ENCODE results near the gene SLC5A2.
A peak's percentile ranks its signal among the peaks of the same experiment; 100 is the strongest.
"Not testable (repeated sequence)": the region's sequence is repeated elsewhere in the genome, so short reads cannot be mapped to it uniquely, and the experiment has no call there.

SLC5A2 gene

GRCh38 chr16:31501966-31502348, 19.0 kb downstream of the SLC5A2 start:
- no peak for DNase-seq

GRCh38 chr16:31502981-31503380, 20.1 kb downstream of the SLC5A2 start:
- no peak for DNase-seq

- DNase-seq: not testable (repeated sequence)
These were observed 20.6 kb downstream of the SLC5A2 start for GRCh38 chr16:31503555-31503954.

GRCh38 chr16:31504159-31504558, 21.2 kb downstream of the SLC5A2 start:
- no peak for DNase-seq

- no peak for DNase-seq
These were observed 22.6 kb downstream of the SLC5A2 start for GRCh38 chr16:31505483-31505882.

GRCh38 chr16:31507617-31507928, 24.6 kb downstream of the SLC5A2 start:
- no peak for DNase-seq

- peak; percentile 96 for DNase-seq
These were observed 25.2 kb downstream of the SLC5A2 start, which contains the start of gene RUSF1 for GRCh38 chr16:31507929-31508705. TSS of gene RUSF1 (minus strand) at chr16:31508391. CDS start at chr16:31508373, 18 bp downstream.

GRCh38 chr16:31508706-31509195, 25.8 kb downstream of the SLC5A2 start:
- no peak for DNase-seq

GRCh38 chr16:31513126-31513525, 30.2 kb downstream of the SLC5A2 start:
- no peak for DNase-seq

GRCh38 chr16:31513884-31514283, 31.0 kb downstream of the SLC5A2 start:
- no peak for DNase-seq

- DNase-seq: no peak
These were observed 35.0 kb downstream of the SLC5A2 start for GRCh38 chr16:31517800-31518402.

- no peak for DNase-seq
These were observed 37.0 kb downstream of the SLC5A2 start for GRCh38 chr16:31519759-31520431.

- DNase-seq: no peak
These were observed 38.4 kb downstream of the SLC5A2 start for GRCh38 chr16:31521368-31521767.

- DNase-seq: no peak
These were observed 39.1 kb downstream of the SLC5A2 start for GRCh38 chr16:31522071-31522470.

- not testable (repeated sequence) for DNase-seq
These were observed 40.8 kb downstream of the SLC5A2 start for GRCh38 chr16:31523768-31524167.

- no peak for DNase-seq
These were observed 42.2 kb downstream of the SLC5A2 start for GRCh38 chr16:31525113-31525512.

GRCh38 chr16:31527734-31528274, 44.9 kb downstream of the SLC5A2 start, which contains the start of gene AHSP:
TSS of gene AHSP (plus strand) at chr16:31527900. CDS start at chr16:31528140, 240 bp downstream.
- no peak for DNase-seq

GRCh38 chr16:31528523-31529107, 45.7 kb downstream of the SLC5A2 start:
- DNase-seq: no peak

- peak; percentile 82 for DNase-seq
These were observed 46.4 kb downstream of the SLC5A2 start for GRCh38 chr16:31529108-31529936.

GRCh38 chr16:31529937-31530312, 47.0 kb downstream of the SLC5A2 start:
- no peak for DNase-seq

- DNase-seq: no peak
These were observed 47.5 kb downstream of the SLC5A2 start for GRCh38 chr16:31530405-31530804.

- DNase-seq: no peak
These were observed 48.2 kb downstream of the SLC5A2 start for GRCh38 chr16:31531096-31531495.
